GM23338 (cell line): Measurements from ENCODE around the gene GATAD2A.

Source experiments
- CREB1 ChIP-seq: fragments of 250-450 bp; sonication (Bioruptor Pico); IDR thresholded peaks from 2 replicates; pipeline ENCODE4 v1.5.0; 2020; ENCODE audit warnings: low read depth, mild to moderate bottlenecking, moderate library complexity
- ETS1 ChIP-seq: IDR thresholded peaks from 2 replicates; pipeline ENCODE4 v1.6.1; 2016; ENCODE audit warnings: antibody characterized with exemption
- EZH2 ChIP-seq: fragments of 200-600 bp; sonication (generic); IDR thresholded peaks from one replicate; pipeline ENCODE4 v1.8.0; 2017; ENCODE audit warnings: antibody characterized with exemption, mild to moderate bottlenecking, low read depth; ENCODE audit not compliant: unreplicated experiment
- JUNB ChIP-seq: IDR thresholded peaks from one replicate; pipeline ENCODE4 v1.6.1; 2016; ENCODE audit warnings: antibody characterized with exemption; ENCODE audit not compliant: unreplicated experiment
- REST ChIP-seq: IDR thresholded peaks from one replicate; pipeline ENCODE4 v1.6.1; 2018; ENCODE audit warnings: antibody characterized with exemption; ENCODE audit not compliant: unreplicated experiment
- ZNF331 ChIP-seq: fragments of 250-450 bp; sonication (Bioruptor Pico); IDR thresholded peaks from 2 replicates; pipeline ENCODE4 v1.5.0; 2020; ENCODE audit warnings: low read depth, mild to moderate bottlenecking, moderate library complexity
- TF ChIP-seq, protein P1 (sequence below), 2 experiments: fragments of 200-600 bp in 1 of 2; sonication (generic) in 1 of 2; conservative IDR thresholded peaks; 2 replicates each; pipeline versions ENCODE4 v1.5.1 to v1.6.1; 2016 to 2017; ENCODE audit warnings: antibody characterized with exemption in 2 of 2, low read depth in 2 of 2, mild to moderate bottlenecking in 2 of 2, moderate library complexity in 1 of 2

GRCh38 chr19:19465436-19466070 is 60.1 kb downstream of the GATAD2A start:
- TF ChIP-seq, protein P1, sequence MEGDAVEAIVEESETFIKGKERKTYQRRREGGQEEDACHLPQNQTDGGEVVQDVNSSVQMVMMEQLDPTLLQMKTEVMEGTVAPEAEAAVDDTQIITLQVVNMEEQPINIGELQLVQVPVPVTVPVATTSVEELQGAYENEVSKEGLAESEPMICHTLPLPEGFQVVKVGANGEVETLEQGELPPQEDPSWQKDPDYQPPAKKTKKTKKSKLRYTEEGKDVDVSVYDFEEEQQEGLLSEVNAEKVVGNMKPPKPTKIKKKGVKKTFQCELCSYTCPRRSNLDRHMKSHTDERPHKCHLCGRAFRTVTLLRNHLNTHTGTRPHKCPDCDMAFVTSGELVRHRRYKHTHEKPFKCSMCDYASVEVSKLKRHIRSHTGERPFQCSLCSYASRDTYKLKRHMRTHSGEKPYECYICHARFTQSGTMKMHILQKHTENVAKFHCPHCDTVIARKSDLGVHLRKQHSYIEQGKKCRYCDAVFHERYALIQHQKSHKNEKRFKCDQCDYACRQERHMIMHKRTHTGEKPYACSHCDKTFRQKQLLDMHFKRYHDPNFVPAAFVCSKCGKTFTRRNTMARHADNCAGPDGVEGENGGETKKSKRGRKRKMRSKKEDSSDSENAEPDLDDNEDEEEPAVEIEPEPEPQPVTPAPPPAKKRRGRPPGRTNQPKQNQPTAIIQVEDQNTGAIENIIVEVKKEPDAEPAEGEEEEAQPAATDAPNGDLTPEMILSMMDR (conservative IDR thresholded peaks at IDR 0.05; ENCODE audit: low read depth in 2 of 2), result no peak
- no peak for TF ChIP-seq ZNF331
- no peak for TF ChIP-seq CREB1 (CRISPR knock-in tag)
- no peak for TF ChIP-seq EZH2
- no peak for TF ChIP-seq REST
- TF ChIP-seq ETS1, result no peak
- no peak for TF ChIP-seq JUNB
